SK-MEL-5 (cell line): ENCODE measurements around the gene CFAP97. TPM values are rescaled to one million over a fixed set of nuclear protein-coding genes. Genes with fewer than 3 reads are reported as not detected.
"Not testable (repeated sequence)": the region's sequence is repeated elsewhere in the genome, so short reads cannot be mapped to it uniquely, and the experiment has no call there.

Experiments used
- DNase-seq: peaks from one replicate; pipeline ENCODE4 v3.0.0-alpha.2; 2016; ENCODE audit warnings: low read depth, low spot score
- in situ Hi-C: cut with HindIII; loops from 2 replicates; pipeline ENCODE4 v1.10.0; 2016; ENCODE audit warnings: low sequenced_read_pairs, high pct_unique_total_duplicates, low pct_unique_long_range_greater_than_20kb
- total RNA-seq: library from RNA; depleted of rRNA; stranded (reverse); fragments of >200 nt; shearing (Covaris generic); gene quantifications from 2 replicates; pipeline ENCODE4 v1.2.3, GENCODE V29; 2014

The CFAP97 gene
- total RNA-seq, 1 experiment from 2014 or later, result 74.9 TPM

GRCh38 chr4:185128272-185129119 lies 75.3 kb downstream of the CFAP97 start:
- in situ Hi-C loops, result no loop called here
- no peak for DNase-seq

GRCh38 chr4:185127021-185127925 lies 76.5 kb downstream of the CFAP97 start:
- in situ Hi-C loops, result no loop called here
- DNase-seq, result no peak

GRCh38 chr4:185124006-185124405 lies 79.8 kb downstream of the CFAP97 start:
- DNase-seq, result no peak
- in situ Hi-C loops, result no loop called here

- in situ Hi-C loops, result no loop called here
- DNase-seq, result no peak
These were observed 81.0 kb downstream of the CFAP97 start for GRCh38 chr4:185122681-185123345.

GRCh38 chr4:185120631-185120946 lies 83.2 kb downstream of the CFAP97 start:
- DNase-seq, result no peak
- in situ Hi-C loops, result no loop called here

GRCh38 chr4:185119927-185120630 lies 83.7 kb downstream of the CFAP97 start:
- DNase-seq, result peak; percentile 50
- in situ Hi-C loops, result no loop called here

- DNase-seq, in situ Hi-C loops: not testable (repeated sequence)
These were observed 84.3 kb downstream of the CFAP97 start for GRCh38 chr4:185119467-185119866.

- in situ Hi-C loops, result no loop called here
- no peak for DNase-seq
These were observed 84.9 kb downstream of the CFAP97 start for GRCh38 chr4:185118876-185119275.

GRCh38 chr4:185117300-185117934 lies 86.4 kb downstream of the CFAP97 start:
- DNase-seq, result no peak
- in situ Hi-C loops, result no loop called here

GRCh38 chr4:185115827-185116232 lies 88.0 kb downstream of the CFAP97 start:
- DNase-seq, result peak; percentile 61
- in situ Hi-C loops, result no loop called here

- in situ Hi-C loops, result no loop called here
- DNase-seq, result no peak
These were observed 90.5 kb downstream of the CFAP97 start for GRCh38 chr4:185113340-185113739.

GRCh38 chr4:185112104-185112503 lies 91.7 kb downstream of the CFAP97 start:
- DNase-seq, result peak; percentile 97
- in situ Hi-C loops, result no loop called here

GRCh38 chr4:185110375-185110823 lies 93.4 kb downstream of the CFAP97 start:
- no peak for DNase-seq
- in situ Hi-C loops, result no loop called here

- DNase-seq, result no peak
- in situ Hi-C loops, result no loop called here
These were observed 94.1 kb downstream of the CFAP97 start for GRCh38 chr4:185109736-185110135.
